Activated naive CD4-positive, alpha-beta T cell treated with anti-CD3 and anti-CD28 coated beads, Interleukin-2, amount 50 U/mL, for 16 hours (primary cell): ENCODE measurements around the gene LRCH4.
A peak's percentile ranks its signal among the peaks of the same experiment; 100 is the strongest.
"Not testable (repeated sequence)": the region's sequence is repeated elsewhere in the genome, so short reads cannot be mapped to it uniquely, and the experiment has no call there.

Source experiments
- DNase-seq: peaks from one replicate; pipeline ENCODE4 v3.0.0-alpha.2; 2020

The LRCH4 gene

DNA sequence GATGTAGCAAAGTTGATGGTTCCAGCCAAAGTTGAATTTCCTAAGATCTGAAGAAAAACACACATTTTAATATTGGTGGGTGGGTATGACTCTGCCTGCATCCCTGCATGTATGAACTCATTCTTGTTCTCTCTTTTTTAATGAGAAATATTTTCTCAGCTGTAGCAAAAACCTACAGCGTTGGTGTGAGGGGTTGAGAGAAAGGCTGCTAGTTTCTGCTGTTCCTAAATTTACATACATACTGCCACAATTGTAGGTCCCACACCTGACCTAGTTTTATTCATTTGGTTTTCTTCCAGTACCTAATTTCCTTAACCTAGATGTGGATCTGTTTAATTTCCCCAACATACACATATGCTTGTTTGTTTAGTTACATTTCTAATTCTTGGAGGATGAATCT, 42.3 kb downstream of the LRCH4 start:
- DNase-seq, result no peak

- DNase-seq, result not testable (repeated sequence)
These were observed 44.6 kb downstream of the LRCH4 start for GRCh38 chr7:100541309-100541708.

DNA sequence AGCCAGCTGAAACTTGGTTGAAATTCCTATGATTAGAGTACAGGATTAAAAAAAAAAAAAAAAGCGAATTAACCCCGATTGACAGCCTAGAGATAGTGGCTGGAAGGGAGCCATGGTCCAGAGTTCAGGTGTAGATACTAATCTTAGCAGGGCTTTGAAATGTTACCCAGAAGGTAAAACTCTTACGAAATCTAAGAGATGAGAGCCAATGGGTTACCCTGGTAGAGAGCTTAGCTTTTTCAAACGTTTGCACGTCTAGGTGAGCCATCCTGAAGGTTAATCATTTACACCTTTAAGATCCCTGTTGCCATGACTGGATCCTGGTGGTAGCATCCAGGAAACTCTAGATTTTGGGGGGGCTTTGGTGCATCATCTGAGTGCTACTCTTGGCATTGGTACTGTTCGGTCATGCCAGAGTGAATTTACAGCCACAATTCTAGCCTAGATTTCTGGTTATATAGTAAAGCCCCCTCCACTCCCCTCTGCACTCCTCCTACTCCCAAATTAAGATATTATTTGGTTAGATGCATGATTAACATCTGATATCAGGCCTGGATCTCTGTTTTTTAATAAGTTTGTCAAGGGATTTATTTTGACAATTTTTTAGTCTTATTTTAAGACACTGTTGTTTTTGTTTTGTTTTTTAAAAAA, 45.7 kb downstream of the LRCH4 start:
- DNase-seq, result no peak

GRCh38 chr7:100539436-100540006, 46.4 kb downstream of the LRCH4 start:
- DNase-seq, result no peak

GRCh38 chr7:100538654-100539435, 47.1 kb downstream of the LRCH4 start, which contains the start of gene AGFG2:
Gene AGFG2, plus strand, starts transcription at chr7:100539203. Its CDS starts 144 bp downstream, at chr7:100539347.
- peak; percentile 100 for DNase-seq

DNA sequence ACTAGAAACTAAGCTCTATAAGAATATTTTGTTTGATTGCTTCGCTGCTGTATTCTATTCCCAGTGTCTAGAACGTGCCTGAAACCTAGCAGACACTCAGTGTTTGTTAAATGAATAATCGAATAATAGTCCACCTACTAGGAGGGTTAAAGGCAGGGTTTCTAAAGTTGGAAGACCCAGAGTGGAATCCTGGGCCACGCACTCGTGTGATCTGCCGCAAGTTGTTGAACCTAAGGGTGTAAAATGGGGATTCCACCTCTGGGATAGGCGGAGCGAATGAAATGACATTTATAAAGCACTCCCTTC, 47.6 kb downstream of the LRCH4 start:
- DNase-seq, result no peak

GRCh38 chr7:100536695-100537094, 49.2 kb downstream of the LRCH4 start:
- not testable (repeated sequence) for DNase-seq

DNA sequence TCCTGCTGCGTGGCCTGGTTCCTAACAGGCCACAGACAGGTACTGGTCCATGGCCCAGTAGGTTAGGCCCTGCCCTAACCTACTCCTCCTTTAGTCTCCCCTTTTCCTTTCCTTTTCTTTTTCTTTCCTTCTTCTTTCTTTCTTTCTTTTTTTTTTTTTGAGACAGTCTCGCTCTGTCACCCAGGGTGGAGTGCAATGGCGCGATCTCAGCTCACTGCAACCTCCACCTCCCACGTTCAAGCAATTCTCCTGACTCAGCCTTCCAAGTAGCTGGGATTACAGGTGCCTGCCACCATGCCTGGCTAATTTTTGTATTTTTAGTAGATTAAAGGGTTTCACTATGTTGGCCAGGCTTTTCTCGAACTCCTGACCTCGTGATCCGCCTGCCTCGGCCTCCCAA, 49.9 kb downstream of the LRCH4 start:
- DNase-seq, result not testable (repeated sequence)

DNA sequence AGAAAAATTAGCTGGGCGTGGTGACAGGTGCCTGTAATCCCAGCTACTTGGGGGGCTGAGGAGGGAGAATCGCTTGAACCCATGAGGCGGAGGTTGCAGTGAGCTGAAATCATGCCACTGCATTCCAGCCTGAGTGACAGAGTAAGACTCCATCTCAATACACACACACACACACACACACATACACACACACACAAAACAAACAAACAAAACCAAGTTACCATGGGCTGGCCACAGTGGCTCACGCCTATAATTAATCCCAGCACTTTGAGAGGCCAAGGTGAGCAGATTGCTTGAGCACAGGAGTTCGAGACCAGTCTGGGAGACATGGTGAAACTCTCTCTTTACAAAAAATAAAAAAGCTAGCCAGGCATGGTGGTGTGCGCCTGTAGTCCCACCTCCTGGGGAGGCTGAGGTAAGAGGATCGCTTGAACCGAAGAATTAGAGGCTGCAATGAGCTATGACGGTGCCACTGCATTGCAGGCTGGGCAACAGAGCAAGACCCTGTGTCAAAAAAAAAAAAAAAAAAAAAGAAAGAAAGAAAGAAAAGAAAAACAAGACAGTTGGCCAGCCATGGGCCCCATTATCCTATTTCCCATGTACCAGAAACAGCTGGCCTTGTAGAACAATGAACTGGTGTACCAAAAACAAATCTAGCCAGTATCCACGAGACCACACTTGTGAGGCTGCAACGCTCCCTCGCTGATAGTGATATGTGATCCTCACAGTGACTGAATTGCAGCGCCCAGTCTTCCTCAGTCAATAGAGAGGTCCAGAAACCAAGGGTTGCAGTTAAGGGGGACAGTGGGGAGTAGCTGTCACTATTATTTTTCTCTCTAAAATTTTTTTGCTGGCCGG, 53.5 kb downstream of the LRCH4 start:
- no peak for DNase-seq

DNA sequence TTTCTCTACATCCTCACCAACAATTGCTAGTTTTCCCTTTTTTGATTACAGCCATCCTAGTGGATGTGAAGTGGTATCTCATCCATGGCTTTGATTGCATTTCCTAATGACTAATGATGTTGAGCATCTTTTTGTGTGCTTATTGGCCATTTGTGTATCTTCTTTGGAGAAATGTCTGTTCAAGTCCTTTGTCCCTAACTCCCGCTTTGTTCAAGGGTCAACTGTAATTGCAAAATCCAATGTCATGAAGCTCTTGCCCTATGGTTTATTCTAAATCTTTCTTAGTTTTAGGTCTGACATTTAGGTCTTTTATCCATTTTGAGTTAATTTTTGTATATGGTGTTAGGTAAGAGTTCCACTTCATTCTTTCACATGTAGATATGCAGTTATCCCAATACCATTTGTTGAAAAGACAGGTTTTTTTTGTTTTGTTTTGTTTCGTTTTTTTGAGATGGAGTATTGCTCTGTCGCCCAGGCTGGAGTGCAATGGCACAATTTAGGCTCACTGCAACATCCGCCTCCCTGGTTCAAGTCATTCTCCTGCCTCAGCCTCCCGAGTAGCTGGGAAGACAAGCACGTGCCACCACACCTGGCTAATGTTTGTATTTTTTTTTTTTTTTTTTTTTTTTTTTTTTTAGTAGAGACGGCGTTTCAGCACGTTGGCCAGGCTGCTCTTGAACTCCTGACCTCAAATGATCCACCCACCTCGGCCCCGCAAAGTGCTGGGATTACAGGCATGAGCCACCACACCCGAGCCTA, 57.6 kb downstream of the LRCH4 start:
- DNase-seq, result not testable (repeated sequence)
